ENCODE measurements around the gene CTTNBP2. TPM values are rescaled to one million over a fixed set of nuclear protein-coding genes. Genes with fewer than 3 reads are reported as not detected.
A peak's percentile ranks its signal among the peaks of the same experiment; 100 is the strongest.

Gene CTTNBP2
- total RNA-seq, 1 donor from 2014 or later, result 47.5 TPM

GRCh38 chr7:117782761-117783160 lies 90.5 kb downstream of the CTTNBP2 start:
- no peak for DNase-seq (ENCODE audit: low read depth)

GRCh38 chr7:117781707-117782106 lies 91.5 kb downstream of the CTTNBP2 start:
- DNase-seq (ENCODE audit: low read depth), result peak; percentile 71

- DNase-seq (ENCODE audit: low read depth), result no peak
Measured at GRCh38 chr7:117780832-117781231, 92.4 kb downstream of the CTTNBP2 start.

GRCh38 chr7:117777335-117778142 lies 95.7 kb downstream of the CTTNBP2 start:
- DNase-seq (ENCODE audit: low read depth), result peak; percentile 96

- DNase-seq (ENCODE audit: low read depth), result no peak
Measured at GRCh38 chr7:117776224-117776623, 97.0 kb downstream of the CTTNBP2 start.

DNA sequence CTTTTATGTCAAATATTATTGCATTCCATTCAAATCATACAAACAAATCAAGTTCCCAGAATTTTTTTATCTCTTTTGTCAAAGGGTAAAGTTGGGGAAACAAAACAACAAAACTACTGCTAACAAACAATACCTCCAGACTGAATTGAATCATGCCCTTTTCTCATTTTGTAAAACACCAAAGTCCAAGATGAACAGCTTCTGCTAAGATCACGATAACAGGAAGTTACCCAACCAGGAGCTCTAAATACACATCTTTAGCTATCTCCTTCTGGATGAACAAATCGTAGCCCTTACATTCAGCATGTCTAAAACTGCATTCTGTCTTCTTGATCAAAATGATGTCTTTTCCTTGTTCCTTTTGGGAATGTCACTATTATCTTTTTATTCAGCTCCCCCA lies 97.4 kb downstream of the CTTNBP2 start:
- peak; percentile 33 for DNase-seq (ENCODE audit: low read depth)

DNA sequence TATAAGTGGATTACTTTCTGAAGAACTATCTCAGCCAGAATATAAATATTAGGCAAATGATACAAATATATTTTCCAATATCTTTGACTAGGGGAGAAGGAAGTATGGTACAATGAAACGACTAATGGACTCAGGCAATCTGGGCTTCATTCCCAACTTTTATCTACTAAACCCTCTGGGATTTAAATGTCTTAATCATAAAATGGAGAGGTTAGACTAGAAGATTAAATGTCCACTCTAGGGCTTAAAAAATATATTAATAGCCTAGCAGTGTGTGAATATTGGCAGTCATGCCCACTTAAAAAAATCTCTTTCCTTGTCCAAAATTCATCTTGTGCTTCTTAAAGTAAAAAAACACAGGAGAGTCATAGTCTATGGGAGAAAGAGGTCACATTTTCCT lies 98.3 kb downstream of the CTTNBP2 start:
- DNase-seq (ENCODE audit: low read depth), result no peak

GRCh38 chr7:117772421-117772820 lies 100.8 kb downstream of the CTTNBP2 start:
- peak; percentile 92 for DNase-seq (ENCODE audit: low read depth)

- DNase-seq (ENCODE audit: low read depth), result peak; percentile 85
Measured at GRCh38 chr7:117771756-117772155, 101.5 kb downstream of the CTTNBP2 start.

- no peak for DNase-seq (ENCODE audit: low read depth)
Measured at GRCh38 chr7:117769085-117769484, 104.2 kb downstream of the CTTNBP2 start.

DNA sequence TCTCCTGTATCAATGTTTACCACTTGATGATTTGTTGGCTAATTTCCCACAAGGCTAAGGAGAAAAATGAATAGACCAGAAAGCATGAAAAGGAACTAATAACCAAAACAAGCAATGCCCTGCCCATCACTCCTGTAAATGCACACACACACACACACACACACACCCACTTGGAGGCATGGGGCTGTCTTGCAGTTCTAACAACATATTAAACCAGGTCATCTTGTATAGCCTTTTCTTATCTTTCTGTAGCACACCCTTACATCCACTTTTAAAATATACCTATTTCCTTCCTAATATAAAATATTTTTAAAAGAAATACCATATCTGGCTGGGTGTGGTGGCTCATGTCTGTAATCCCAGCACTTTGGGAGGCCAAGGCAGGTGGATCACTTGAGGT lies 105.3 kb downstream of the CTTNBP2 start:
- DNase-seq (ENCODE audit: low read depth), result no peak

DNA sequence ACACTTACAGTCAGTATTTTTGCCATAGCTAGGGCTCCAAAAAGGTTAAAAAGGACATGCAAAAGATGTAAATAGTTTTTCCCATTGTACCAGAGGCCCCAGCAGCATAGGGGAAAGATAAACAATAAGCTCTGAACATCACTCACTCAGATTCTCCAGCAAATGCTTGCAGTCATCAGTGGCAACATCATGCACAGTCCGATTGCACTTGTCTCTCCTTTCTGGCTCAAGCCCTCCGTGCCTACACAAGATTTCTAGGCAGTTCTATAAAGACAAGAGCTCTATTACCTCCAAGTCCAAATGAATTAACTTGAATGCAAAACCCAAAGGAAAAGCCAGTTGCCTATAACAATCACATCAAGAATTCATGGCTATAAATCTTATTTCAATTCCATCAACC lies 106.3 kb downstream of the CTTNBP2 start:
- no peak for DNase-seq (ENCODE audit: low read depth)

- no peak for DNase-seq (ENCODE audit: low read depth)
Measured at GRCh38 chr7:117764031-117764430, 109.2 kb downstream of the CTTNBP2 start.

DNA sequence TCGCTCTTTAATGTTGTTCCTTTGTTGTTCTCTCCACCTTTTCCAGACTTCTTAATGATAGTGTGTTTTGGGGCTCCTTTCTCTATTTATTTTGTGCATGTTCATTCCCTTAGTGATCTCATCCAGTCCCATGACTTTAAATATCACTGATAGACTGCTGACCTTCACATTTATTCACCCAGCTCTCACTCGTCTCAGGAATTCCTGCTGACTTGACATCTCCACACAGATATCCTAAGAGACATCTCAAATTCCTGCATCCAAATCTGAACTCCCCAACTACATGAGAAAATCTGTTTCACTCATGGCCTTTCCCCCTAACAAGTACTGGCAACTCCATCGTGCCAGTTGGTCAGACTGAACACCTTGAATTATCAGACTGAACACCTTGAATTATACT lies 111.2 kb downstream of the CTTNBP2 start:
- DNase-seq (ENCODE audit: low read depth), result no peak

DNA sequence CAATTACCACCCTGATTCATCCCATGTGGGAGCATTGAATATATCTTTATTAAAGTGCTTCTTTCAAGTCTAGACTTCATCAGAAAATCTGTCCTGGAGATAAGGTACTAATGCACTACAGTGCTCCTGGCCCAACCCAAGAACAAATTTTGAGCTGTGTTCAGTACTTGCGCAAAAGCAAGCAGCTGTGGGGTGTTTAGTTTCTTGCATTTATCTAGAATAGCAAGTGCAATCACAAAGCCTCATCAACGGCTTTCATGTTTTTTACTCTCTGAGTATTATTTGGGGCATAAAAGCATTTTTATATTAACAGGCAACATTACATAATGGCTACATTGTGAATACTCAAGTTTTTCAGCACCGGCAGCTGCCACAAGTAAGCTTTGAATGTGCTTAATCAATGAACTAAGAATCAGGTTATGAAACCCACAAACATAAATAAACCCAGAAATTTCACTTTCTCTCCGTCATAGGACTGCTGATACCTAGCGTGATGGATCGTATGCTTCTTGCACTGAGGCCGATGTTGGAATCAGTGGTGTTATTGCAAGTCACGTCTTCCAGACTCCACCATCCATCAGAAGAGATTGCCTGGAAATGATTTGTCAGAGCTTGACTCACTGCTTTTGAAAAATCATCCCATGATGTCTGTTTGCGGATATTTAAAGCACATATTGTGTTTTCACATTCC lies 113.1 kb downstream of the CTTNBP2 start:
- DNase-seq (ENCODE audit: low read depth), result no peak

GRCh38 chr7:117757440-117757839 lies 115.8 kb downstream of the CTTNBP2 start:
- no peak for DNase-seq (ENCODE audit: low read depth)

DNA sequence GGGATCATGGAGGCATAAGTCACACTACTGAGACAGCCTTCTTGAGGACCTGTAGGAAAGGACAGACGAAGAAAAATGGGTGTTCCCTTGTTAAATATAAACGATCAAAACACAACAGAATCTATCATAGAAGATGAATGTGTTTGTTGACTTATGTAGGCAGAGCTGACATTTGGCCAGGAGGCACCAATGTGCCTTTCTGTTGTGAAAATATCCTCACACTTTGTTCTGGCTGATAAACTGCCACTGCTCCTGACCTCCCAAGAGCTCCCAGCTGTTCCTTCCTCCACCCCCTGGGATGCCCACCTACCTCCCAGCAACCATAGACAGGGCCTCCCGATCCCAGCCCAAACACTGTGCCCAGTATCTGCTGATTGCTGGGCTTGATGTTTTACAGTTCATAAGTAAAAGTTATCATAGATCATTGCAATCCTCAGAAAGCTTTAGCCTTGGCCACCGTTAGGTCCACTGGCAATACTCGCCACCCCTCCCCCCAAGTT lies 116.6 kb downstream of the CTTNBP2 start:
- no peak for DNase-seq (ENCODE audit: low read depth)

- DNase-seq (ENCODE audit: low read depth), result no peak
Measured at GRCh38 chr7:117755136-117755535, 118.1 kb downstream of the CTTNBP2 start.

DNA sequence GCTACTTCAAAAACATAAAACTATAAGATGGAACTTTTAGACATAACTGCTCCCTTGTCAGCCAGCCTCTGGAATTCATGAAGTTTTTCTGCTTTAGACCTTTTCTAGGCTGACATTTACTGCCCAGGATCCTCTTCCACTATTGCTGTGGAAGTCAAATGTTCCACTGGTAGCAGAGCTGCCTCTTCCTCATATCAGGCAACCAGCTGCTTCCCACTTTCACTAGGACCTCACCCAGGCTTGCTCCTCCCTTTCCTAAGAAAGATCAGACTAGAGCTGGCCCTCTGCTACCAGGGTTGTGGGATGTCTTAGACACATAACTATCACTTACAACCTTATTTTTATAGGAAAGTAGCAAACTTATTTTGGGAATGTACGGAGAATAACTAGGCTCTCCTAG lies 121.5 kb downstream of the CTTNBP2 start:
- no peak for DNase-seq (ENCODE audit: low read depth)

DNA sequence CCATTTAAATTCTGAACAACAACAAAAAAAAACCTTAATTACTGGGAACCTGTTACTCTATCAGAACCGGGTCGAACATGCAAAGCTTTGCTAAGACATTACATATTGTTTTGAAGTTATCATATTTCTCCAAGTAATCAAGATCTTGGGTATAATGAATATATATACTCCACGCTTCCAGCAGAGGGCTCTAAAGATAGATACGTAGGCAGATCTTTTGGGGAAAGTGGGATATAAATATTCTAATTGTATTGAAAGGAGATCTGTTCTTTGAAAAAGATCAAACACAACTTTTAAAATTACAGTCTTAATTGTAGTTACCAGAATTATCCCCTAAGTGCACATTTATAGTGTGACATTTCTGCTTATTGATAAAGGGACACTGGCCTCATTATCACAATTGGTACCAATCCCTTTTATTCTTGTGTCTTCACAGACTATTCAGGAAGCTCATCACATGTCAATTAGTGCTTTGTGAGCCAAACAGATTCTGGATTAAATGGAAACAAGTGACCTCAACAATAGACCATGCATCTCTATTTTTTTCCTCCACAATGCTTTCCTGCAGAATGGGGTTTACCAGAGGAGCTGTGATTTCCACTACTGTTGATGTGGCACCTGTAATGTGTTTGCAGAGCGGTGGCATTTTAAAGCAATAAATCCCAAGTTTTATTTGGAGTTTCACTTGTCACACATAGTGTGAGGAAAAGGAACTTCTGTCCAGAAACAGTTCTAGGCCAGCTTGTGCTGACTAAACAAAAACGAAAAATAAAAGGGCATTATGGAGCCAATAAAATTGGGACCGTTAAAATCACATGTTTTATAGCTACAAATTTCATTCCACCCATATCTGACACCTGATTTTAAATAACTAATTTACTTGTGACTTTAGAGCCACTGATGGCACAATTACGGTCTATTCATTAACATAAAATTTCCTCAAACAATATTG lies 122.4 kb downstream of the CTTNBP2 start:
- peak; percentile 42 for DNase-seq (ENCODE audit: low read depth)

GRCh38 chr7:117741962-117742361 lies 131.3 kb downstream of the CTTNBP2 start:
- DNase-seq (ENCODE audit: low read depth), result no peak

DNA sequence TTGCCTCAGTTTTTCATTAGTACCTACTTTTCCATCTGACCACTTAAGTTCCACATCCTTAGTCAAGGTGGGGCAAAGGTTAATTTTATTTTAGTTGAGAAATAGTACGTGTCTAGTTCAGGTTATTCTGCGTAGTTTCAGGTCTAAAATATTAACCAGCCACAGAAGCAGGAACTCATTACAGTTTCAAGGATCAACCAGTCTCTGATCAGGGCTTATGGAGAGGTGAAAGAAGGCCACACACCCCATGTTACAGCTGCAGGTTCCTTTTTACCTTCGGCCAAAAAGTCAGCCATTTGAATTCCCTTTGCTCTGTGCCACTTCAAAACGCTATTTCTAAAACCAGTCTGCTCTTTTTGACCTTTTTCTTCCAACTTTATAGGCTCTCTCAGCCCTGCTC lies 134.2 kb downstream of the CTTNBP2 start:
- no peak for DNase-seq (ENCODE audit: low read depth)
